ENCODE data around the gene RDH8.

The RDH8 gene

DNA sequence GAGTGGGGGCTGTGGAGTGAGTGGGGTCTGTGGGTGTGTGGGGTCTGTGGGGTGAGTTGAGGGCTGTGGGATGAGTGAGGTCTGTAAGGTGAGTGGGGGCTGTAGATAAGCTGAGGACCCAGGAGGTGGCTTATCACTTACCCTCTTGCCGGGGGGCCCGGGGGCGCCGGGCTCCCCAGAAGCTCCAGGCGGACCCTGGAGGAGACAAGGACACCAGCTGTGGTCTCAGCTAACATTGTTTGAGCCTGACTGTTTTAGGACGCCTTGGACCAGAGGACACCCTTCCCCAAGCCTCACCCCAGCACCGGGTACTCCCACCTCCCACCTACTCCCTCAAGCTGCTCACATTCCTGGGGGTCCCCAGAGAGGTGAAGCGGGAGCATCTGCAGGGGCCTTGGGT lies 42.8 kb upstream of the RDH8 start:
- TF ChIP-seq, protein P1, sequence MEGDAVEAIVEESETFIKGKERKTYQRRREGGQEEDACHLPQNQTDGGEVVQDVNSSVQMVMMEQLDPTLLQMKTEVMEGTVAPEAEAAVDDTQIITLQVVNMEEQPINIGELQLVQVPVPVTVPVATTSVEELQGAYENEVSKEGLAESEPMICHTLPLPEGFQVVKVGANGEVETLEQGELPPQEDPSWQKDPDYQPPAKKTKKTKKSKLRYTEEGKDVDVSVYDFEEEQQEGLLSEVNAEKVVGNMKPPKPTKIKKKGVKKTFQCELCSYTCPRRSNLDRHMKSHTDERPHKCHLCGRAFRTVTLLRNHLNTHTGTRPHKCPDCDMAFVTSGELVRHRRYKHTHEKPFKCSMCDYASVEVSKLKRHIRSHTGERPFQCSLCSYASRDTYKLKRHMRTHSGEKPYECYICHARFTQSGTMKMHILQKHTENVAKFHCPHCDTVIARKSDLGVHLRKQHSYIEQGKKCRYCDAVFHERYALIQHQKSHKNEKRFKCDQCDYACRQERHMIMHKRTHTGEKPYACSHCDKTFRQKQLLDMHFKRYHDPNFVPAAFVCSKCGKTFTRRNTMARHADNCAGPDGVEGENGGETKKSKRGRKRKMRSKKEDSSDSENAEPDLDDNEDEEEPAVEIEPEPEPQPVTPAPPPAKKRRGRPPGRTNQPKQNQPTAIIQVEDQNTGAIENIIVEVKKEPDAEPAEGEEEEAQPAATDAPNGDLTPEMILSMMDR (IDR thresholded peaks at IDR 0.05; ENCODE audit: control insufficient read depth, insufficient read depth, low read depth, low read length, missing control alignments), result no peak
- DNase-seq (ENCODE audit: low read depth), result no peak
- H3K4me3 ChIP-seq (ENCODE audit: control insufficient read depth, low read depth, low read length), result no peak overlapping the region

DNA sequence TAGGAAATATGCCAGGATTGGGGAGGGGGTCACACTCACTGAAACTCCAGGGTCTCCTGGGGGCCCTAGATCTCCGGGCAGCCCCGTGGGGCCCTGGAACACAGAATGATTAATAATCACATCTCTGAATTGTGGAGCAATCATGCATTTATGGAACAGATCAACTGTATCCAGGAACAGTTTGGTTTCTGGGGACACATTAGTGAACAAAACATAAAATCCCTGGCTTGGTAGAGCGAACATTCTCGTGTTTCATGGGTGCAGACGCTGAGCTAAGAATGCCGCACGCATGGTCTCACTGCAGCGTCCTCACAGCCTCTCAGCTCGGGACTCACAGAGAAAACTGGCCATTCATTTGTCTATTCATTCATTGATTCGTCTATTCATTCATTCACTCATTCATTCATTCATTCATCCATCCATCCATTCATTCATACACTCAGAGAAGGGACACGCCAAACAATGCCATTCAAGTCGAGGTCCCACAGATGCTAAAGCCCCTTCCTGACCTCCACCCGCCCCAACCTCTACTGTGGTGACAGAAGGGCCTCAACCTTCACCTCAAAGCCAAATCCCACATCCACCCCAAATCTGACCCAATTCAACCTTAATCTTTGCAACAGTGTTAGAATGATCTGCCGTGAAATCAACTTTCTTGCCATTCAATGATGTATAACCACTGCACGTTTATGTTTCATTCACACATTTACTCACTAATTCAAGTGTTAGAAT lies 42.0 kb upstream of the RDH8 start:
- no peak for DNase-seq (ENCODE audit: low read depth)
- TF ChIP-seq, protein P1 (IDR thresholded peaks at IDR 0.05; ENCODE audit: control insufficient read depth, insufficient read depth, low read depth, low read length, missing control alignments), result no peak
- H3K4me3 ChIP-seq (ENCODE audit: control insufficient read depth, low read depth, low read length), result no peak overlapping the region

DNA sequence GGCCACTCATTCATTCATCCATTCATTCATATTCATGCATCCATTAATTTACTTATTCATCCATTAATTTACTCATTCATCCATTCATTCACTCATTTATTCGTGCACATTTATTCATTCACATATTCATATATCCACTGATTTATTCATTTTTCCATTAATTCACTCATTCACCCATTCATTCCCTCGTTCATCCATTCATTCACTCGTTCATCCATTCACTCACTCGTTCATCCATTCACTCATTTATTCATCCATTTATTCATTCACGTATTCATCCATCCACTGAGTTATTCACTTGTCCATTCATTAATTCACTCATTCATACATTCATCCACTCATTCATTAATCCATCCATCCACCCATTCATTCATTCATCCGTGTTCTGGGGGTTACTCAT lies 41.2 kb upstream of the RDH8 start:
- TF ChIP-seq, protein P1 (IDR thresholded peaks at IDR 0.05; ENCODE audit: control insufficient read depth, insufficient read depth, low read depth, low read length, missing control alignments), result no peak
- no peak overlapping the region for H3K4me3 ChIP-seq (ENCODE audit: control insufficient read depth, low read depth, low read length)
- no peak for DNase-seq (ENCODE audit: low read depth)

DNA sequence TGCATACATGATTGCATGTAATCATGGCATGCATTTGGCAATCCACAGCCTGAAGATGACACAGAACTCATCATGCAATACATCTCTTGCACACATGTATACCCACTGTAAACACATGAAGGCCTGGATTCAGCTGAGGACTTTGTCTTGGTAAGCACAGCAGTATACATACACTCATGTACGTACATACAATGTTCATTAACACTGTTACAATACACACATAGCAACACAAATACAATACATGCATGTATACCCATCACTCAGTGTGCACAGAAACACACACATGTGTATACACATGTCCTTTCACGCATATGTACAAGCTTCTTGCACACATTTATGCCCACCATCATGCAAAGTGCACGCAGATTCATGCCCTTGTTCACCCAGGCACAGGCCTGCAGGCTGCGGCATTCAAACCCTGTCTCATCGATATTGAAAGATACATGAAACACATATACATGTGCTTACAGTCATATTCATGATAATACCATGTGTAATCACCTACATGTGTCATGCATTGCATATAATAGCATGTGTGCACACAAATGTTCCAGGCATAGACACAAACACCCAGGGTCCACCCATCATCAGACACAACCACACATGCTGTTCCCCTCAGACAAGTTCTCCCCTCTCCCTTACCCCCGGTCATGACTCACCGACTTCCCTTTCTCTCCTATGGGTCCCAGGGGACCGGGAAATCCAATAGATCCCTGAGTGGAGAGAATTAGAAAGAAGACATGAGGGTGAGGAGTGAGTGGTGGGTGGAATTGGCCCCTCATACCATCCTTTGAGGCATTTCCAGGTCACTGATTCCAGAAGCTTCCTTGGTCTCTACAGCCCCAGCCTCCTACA lies 31.6 kb upstream of the RDH8 start:
- DNase-seq (ENCODE audit: low read depth), result no peak
- H3K4me3 ChIP-seq (ENCODE audit: control insufficient read depth, low read depth, low read length), result no peak overlapping the region

DNA sequence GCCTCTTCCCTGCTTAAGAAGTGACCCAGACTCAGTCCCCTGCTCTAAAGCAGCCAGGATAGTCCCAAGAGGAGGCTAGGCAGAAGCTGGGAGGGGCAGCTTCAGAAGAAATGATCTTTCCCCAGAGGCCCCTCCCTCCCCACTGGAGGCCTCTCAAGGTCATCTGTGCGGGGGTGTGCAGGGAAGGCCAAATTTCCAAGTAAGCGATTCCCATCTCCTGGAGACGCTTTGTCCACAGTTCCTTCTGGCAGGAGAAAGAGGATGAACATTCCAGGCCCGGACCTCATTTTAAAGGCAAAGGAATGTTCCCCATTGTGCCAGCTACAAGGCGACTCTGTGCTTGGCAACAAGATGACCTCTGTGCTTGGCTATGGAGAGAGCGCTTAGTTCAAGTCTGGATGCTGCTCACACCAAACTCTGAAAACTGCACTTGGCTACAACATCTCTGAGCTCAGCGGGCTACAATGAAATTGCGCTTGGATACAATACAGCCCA lies 26.4 kb upstream of the RDH8 start:
- TF ChIP-seq, protein P1 (IDR thresholded peaks at IDR 0.05; ENCODE audit: control insufficient read depth, insufficient read depth, low read depth, low read length, missing control alignments), result no peak
- no peak for DNase-seq (ENCODE audit: low read depth)
- H3K4me3 ChIP-seq (ENCODE audit: control insufficient read depth, low read depth, low read length), result no peak overlapping the region

More for the DNA sequence above, 31.6 kb upstream of the RDH8 start:
- TF ChIP-seq, protein P1 (IDR thresholded peaks at IDR 0.05; ENCODE audit: control insufficient read depth, insufficient read depth, low read depth, low read length, missing control alignments), result no peak

DNA sequence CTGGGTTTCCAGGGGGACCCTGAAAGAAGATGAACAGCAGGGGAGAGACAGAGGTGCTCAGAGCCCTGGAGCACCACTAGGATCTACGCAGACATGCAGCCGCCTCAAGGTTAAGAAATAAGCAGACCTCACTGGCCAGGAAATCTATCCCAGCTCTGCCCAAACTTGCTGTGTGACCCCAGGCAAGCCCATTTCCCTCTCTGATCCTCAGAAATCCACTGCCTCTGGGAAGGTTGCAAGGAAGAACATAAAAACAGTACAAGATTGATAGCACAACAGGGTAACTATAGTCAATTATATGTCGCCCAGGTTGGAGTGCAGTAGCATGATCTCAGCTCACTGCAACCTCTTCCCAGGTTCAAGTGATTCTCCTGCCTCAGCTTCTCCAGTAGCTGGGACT lies 23.8 kb upstream of the RDH8 start:
- no peak for DNase-seq (ENCODE audit: low read depth)
- TF ChIP-seq, protein P1 (IDR thresholded peaks at IDR 0.05; ENCODE audit: control insufficient read depth, insufficient read depth, low read depth, low read length, missing control alignments), result no peak
- H3K4me3 ChIP-seq (ENCODE audit: control insufficient read depth, low read depth, low read length), result no peak overlapping the region

All from AG09309 (cell line).